HG03575 (cell line): ENCODE results near the gene RPIA.
"Not testable (repeated sequence)": the region's sequence is repeated elsewhere in the genome, so short reads cannot be mapped to it uniquely, and the experiment has no call there.

Experiments
- ATAC-seq: cut with Tn5 transposase; IDR thresholded peaks from one replicate; pipeline ENCODE4 v1.9.1; 2021; ENCODE audit not compliant: unreplicated experiment, insufficient number of reproducible peaks, low FRiP score; ENCODE audit errors: extremely low read depth

The RPIA gene

DNA sequence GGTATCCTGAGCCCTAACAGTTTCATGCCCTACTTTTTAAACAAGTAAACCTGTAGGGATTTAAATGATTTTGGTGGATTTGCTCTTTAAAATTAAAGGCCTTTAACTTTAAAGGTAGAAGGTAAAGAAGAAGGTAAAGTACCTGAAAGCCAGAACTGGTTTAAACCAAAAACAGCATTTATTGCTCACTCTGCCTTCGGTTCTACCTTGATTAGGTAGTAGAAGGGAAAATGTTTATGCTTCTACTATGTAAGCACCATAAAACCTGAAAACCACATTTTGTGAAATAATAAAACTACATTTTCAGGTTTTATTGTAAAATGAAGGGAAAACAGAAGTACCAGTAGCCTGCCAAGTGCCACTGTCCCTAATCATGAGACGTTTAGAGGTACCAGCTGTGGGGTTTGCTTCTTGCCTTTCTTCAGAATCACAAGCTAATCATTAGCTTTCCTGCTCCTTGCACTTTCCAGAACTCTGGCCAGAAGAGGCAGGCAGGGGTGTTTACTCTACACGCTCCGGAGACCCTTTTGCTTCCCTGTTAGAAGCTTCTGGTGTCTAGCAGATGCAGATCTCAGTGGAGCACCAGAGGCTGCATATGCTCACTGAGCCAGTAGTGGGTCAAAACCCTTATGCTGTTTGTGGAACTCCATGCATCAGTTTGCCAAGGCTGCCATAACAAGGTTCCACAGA is 33.3 kb downstream of the RPIA start:
- no peak for ATAC-seq

DNA sequence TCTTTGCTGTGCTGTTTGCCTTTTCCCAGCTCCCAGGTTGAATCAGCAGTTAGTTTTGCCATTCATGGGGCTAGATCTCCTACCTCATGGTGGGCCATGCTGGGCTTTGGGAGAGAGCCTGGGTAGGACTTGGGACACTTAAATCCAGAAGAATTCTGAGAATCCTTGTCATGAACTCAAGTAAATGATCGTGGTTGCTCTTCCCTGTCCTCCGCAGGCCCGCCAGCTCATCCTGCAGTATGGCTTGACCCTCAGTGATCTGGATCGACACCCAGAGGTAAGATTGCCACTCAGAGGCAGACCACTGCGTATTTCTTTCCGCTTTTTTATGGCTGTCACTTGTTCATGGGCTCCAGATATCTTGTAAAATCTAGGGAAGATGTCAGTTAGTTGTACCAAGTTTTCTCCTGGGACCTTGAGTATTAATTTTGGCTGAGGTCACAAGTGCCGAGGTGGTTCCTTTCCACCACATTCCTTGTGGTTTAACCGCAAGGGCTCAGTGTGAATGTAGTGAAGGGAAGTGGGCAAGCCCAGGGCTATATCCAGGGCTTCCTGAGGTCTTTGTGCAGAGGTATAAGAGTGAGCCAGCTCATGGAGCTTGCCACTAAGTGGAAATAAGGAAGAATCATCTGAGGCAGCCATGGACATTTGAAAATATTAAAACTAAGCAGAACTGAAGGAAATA is 37.7 kb downstream of the RPIA start:
- no peak for ATAC-seq

DNA sequence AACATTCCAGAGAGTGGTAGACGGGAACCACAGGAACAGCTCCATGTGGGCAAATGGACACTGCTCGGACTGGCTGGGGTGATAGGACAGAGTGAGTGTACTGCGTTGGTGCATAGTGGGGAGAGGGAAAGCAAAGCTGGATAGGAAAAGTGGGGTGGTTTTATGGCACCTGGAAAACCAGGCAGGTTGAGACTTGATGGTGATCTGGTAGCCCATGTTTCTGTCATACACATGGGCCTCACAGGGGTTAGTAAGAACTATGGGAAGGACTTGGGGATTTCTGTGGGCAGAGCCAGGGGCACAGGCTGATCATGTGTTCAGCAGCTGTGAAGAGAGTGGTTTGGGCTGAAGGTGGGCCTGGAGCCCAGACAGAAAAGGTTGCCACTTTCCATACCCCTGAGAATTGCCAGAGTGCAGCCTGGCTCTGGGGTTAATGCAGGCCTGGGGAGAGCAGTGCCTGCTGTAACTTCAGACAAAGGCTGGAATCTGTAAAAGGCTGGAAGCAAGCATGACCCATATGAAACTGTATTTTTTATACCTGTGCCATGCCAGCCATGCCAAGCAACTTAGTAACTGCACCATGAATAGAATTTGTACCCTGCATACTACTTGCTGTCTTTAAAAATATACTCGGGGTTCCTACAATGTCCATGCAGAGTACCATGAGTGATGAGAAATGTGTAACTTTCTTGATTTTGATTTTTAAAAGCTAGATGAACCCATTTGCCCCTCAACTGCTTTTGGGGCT is 41.9 kb downstream of the RPIA start:
- ATAC-seq: no peak

DNA sequence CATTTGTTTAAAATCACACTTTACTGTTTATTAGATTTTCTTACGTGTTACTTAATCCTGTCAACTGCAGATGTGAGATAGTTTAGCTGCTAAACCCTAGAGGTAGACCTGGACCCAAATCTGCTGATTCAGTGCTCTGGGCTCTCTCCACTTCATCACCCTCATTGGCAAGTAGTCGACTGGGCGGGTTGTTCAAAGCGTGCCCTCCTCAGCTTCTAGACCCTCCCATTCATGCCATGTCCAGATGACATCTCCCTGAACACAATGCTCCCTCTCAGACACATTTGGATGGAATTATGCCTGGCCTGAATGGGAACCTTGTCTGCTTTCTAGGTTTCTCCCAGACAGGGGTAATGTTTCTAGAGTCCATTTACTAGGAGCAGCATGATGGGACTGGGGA is 43.7 kb downstream of the RPIA start:
- no peak for ATAC-seq

DNA sequence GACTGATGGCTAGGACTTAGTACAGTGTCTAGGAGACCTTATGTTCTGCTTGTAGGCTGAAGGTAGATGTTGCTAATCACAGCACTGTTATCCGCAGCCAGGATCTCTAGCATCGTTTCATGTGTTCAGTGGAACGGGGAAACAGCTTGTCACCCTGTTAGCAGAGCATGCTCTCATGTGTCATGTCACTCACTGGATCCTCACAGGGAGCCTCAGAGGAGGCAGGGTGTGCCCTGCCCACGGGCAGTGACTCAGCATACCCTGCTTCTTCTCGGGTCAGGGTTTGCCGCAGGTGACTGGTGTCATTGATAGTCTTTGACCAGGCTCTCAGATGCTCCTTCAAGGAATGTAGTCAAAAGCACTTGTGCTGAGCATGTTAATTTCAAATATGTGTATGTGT is 44.4 kb downstream of the RPIA start:
- ATAC-seq: no peak

DNA sequence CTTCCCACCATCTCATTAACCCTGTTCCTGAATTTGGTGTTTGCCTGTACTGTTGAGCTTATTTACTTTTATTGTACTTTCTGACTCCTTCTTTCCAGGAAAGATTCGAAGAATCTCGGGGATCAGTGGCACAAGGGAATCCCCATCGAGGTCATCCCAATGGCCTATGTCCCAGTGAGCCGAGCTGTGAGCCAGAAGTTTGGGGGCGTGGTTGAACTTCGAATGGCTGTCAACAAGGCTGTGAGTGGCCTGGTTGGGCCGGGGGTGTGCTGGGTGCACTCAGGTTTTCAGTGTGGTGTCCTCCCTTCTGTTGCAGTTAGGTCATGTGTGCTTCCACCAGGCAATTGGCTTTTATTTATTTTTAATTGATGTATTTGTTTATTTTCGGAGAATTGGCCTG is 45.0 kb downstream of the RPIA start:
- ATAC-seq: no peak

DNA sequence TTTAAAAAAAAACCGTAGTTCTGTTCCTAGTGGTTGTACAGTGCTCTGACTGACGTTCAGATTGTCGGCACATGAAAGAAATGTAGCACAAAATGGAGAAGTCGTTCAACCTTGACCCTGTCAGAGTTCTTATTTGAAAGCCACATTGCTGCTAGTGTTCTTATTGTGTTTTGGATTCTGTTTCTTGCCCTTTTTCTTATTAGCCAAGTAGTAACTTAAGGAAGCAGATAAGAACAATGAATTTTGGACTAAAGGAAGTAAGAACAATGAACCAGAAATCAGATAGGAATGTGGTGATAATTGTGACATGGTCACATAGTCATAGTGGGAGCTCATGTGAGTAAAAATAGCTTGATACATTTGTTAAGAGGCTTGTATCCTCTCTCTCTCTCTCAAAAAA is 45.9 kb downstream of the RPIA start:
- no peak for ATAC-seq

DNA sequence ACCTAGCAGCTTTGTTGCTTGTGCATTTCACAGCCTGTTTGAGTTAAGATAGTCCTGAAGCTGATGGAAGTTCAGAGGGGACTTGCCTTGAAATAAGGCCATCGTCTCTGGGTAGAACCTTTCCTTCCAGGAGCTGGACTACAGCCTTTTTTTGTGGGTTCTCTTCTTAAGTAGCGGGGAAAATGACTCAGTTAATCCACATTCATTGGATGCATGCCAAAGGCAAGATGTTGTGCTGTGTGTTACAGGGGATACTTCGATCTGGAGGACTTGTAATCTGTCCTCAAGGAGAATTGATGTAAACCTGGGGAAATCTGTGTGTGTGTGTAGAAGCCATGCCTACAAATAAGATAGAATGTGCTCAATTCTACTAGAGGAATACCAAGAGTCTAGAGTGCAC is 46.8 kb downstream of the RPIA start:
- no peak for ATAC-seq

DNA sequence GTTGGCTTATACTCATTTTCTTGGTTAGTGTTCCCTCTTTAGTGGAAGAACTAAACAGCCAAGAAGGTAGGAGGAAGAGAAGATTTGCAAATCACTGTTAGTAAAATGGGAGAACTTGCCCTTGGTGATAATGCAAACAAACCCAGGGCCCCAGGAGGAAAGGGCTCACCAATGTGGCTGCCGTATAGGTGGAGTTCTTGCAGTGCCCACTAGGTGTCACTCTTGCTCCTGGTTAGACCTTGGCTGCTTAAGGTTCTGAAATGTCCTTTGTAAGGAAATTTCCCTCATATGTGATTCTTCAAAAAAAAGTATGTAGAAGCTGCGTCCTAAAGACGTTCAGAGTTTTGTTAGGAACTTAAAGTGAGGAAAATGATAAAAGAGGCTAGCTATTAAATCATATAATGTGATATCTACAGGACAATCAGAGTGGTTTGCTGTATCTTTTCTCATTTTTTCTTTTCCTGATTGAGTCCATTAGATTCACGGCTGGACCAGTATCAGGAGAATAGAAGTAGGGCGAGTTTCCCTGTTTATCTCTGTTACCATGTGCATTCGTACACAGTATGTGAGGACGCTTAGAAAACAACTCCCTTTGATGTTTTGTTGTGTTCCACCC is 48.6 kb downstream of the RPIA start:
- ATAC-seq: peak; percentile 73

DNA sequence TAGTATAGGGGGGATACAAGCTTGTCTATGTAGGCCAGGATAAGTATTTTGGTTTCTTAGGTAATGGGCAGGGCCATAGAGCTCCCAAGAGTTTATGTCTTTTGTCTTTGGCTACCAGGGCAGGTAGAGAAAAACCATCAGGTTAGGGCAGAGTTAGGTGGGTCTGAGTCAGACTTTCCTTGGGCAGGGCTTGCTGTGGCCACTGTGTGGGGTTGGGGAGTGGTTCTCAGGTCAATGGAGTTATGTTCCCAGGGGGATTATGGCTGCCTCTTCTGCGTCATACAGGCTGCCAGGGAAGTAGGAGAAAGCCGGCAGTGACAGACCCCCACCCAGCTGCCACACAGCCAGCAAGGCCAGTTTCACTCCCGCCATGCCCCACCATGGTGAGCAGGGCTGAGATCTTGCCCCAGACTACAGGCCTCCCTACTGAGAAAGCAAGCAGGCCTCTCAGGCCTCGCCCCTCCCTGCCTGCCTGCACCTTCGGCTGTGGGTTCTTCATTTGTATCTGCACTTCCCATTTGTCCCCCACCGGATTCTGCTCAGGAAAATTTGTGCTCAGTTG is 55.5 kb downstream of the RPIA start:
- ATAC-seq: no peak

DNA sequence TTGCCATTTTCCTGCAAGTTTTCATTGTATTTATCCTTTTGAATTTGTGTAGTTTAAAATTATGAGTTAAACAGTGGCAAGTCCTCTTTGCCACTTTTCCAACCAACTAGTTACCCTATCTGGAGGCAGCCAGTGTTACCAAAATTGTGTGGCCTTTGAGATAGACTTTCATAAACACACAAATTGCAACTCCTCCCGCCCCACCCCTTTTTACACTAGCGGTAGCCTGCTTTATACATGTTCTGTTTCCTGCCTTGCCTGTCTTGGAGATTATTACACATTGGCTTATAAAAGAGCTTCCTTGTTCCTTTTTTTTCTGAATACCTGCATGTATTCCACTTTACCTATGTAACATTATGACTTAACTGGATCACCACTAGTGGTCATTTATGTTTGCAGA is 56.5 kb downstream of the RPIA start:
- ATAC-seq: no peak

DNA sequence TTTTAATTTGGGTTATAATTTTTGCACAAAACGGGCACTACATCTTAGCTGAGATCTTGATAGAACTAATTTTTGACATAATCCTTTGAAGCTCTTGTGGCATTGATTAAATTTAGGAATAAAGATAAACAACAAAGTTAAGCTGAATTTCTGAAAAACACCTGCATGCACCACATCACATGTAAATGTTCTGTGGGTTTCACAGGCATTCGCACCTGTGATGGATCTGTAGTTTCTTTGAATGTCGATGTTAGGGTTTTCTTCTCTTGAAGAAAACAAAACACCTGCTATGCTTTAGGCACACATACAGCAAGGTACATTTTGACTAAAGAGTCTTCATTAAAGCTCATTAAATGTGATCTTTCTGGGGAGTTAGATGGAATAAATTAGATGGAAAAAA is 60.3 kb downstream of the RPIA start:
- ATAC-seq: no peak

DNA sequence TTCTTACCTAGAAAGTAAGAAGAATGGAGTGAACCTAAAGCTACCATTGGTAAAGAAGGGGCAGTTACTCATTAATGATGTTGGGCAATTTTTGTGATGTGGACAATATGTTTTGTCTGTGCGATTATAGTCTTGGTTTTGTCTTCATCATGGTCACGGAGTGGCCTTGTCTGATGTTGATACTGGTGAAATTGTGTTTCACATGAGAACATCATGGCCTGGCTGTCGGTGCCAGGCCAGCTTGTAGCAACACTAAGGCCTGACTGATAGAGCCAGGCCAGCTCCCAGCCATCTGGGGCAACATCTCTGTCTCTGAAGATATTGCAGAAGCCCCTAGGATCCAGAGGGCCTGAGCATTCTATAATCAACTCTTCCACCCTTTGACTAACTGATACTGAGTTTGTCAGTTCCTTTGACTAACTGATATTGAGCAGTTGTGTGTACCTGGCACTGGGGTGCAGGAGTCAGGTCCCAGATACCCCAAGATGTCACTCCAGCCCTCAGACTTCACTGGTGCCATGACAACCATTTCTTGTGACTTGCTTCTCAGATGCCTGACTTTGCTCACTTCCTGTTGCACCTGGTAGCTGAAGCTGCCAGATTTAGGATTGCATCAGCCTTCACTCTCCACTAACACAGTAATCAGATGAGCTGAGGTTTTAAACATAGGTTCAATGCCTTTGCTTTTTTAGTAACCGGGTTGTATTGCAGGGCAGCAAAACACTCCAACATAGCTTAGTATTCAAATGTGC is 62.5 kb downstream of the RPIA start:
- peak; percentile 85 for ATAC-seq

DNA sequence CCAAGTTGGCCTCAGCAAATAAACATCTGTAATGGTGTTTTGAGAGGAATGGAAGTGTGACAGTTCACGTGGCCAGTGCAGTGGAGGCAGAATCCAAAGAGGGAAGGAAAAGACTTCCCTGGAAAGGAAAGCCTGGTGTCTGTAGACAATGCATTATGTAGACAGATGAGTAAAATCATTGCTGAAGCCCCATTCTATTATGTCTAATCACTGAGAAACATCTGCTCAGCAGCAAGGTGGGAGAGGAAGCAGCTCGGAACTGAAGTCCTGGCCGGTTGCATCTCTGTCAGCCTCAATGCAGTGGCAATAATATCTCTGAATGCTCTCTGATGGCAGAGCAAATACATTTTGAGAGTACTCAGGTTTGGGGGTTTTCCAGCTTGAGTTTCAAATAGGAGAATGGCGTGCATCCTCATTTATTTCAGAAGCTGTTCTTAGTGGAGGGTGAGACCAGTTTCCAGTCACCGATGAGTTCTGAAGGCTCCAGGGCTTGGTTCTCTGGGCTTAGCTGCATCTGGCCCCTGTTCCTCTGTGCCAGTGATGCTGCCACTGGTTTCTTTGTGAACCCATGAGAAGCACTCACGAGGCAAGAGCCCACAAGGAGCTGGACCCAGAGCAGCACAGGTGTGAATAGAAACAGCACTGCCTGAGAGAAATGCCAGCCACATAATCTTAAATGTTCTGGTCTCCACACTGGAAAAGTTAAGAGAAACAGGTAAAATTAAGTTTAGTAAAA is 63.3 kb downstream of the RPIA start:
- ATAC-seq: peak; percentile 37

DNA sequence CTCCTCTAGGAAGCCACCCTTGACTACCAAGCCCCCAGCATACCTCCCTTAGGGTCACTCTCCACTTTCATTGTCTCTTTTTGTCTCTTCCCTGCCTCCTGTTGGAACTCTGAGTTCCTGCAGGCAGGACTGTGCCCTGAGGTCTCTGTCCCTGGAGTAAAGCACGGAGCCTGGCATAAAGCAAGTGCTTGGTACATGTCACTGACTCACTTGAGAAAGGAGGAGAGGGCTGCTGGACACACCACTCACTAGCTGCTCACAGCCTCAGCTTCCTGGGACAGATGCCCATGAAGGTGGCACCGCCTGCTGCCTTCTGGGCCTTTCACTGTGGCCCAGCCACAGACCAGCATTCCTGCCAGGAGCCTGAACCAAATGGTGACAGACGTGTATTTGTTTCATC is 64.4 kb downstream of the RPIA start:
- no peak for ATAC-seq

DNA sequence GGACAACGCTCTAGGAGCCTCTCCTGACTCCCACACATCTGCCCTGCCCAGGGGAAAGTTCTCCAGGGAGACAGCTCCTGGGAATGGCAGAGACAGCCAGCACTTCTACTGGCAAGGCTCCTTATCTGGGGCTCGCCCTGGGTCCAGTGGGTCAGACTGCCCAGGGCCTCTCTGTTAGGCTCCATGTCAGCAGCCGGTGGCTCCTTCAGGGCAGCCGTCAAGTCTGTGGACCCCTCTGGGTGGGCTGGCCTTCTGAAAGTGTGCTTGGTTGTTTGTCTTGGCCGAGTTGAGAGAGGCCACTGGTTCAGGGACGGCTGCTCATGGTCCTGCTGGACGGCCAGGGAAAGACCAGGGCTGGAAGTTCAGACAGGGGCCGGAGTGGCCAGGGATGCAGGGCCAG is 65.6 kb downstream of the RPIA start:
- ATAC-seq: no peak

DNA sequence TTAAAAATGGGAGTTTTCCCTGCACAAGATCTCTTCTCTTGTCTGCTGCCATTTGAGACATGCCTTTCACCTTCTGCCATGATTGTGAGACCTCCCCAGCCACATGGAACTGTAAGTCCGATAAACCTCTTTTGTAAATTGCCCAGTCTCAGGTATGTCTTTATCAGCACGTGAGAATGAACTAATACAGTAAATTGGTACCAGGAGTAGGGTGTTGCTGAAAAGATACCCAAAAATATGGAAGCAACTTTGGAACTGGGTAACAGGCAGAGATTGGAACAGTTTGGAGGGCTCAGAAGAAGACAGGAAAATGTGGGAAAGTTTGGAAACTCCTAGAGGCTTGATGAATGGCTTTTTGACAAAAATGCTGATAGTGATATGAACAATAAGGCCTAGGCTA is 67.2 kb downstream of the RPIA start:
- ATAC-seq: not testable (repeated sequence)
